NCI-H2081 (cell line): ENCODE measurements around the gene FAM174C.

ENCODE experiments used
- DNase-seq, 2 experiments: peaks; one replicate each; lab custom pipeline; 2025; lab: John Stamatoyannopoulos, UW

FAM174C gene

DNA sequence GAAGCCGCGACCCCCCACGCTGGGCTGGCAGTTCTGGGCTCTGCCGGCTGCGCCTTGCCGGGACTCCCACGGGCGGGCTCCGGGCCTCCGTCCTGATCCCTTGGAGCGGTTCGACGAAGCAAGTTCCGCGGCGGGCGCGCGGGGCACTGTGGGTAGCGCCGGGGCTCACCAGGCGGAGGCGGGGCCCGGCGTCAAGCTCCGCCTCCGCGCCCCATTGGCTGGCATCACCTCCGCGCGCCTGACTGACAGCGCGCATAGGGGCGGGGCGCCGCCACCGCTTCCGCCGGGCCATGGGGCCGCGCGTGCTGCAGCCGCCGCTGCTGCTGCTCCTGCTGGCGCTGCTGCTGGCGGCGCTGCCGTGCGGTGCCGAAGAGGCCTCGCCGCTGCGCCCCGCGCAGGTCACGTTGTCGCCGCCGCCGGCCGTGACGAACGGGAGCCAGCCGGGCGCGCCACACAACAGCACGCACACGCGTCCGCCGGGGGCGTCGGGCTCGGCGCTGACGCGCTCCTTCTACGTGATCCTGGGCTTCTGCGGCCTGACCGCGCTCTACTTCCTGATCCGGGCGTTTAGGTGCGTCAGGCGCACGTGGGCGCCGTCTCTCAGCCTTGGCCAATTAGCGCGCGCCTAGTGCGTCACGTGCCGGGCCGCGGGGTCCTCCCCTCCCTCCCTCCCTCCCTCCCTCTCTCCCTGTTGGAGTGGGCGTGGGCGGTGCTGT lies at the start of gene FAM174C:
FAM174C (plus strand) TSS at position 271 of the 716 bp plus-strand sequence; CDS start at position 291, 20 bp downstream.
- DNase-seq: peak; percentile 97

DNA sequence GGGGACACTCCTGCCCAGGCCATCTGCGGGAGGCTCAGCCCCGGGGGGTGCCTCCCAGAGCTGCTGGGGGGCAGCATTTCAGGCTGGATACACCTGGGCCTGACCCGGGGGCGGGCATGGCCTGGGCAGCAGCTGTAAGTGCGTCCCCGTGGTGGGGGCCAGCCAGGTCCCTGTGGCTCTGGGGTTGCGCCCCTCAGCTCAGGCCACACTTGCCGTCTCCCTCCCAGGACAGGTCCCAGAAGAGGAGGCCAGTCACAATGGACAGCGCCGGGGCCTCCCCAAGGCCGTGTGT lies 49.2 kb upstream of the FAM174C start:
- DNase-seq: no peak

DNA sequence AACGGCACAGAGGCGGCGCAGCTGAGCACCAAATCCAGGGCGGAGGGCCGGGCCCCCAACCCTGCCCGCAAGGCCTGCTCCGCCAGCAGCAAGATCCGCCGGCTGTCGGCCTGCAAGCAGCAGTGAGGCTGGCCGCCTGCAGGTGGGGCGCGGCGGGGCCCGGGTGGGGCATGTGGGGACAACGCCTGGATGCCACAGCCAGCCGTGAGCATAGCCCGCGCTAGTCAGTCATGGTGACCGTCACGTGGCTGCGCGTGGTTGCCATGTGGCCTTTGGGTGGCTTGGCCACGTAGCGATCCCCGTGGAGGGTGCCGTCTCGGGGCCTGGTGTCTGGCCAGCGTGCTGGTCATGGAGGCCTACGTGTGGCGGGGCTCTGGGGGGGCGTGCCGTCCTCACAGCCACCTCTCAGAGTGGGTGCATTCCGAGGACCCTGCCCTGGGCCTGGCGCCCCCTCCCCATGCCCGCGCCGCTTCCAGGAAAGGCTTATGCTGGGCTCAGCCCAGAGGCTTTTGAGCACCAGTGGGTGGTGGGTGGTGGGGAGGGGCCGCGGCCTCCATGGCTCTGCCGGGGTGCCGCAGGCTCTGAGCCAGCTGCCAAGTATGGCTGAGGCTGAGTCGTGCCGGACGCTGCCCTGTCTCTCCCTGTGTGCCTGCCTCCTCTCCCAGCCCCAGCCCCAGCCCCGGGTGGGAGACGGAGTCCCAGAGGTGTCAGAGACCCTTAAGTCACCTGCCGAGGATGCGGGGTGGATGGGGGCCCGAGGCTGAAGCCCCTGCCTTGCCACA lies 48.6 kb upstream of the FAM174C start:
- DNase-seq: no peak

GRCh38 chr19:1227304-1228054 lies 47.9 kb upstream of the FAM174C start:
- no peak for DNase-seq

DNA sequence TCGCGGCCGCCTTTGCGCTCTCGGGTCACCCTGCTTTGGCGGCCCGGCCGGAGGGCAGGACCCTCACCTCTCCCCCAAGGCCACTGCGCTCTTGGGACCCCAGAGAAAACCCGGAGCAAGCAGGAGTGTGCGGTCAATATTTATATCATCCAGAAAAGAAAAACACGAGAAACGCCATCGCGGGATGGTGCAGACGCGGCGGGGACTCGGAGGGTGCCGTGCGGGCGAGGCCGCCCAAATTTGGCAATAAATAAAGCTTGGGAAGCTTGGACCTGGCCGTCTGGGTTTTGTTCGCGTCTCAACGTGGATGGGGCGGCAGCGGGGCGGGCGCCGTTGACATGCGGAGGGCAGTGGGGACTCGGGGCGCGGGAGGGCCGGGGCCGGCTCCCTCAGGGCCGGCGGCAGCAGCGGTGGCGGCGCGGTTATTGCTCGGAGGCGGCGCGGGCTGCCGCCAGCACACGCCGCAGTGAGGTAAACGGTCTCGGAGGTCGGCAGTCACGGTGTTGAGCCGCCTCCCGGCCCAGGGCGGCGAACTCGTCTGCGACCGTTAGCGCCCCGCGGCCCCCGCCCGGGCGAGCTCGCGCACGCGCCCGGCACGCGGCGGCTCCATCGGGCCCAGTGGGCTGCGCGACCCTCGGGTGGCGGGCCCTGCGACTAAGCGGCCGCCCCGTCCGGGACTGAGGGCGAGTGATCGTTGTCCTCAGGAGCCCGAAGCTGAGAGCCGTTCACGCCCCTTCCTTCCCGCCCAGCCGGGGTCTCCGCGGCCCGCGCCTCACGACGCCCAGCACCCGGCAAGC lies 47.0 kb upstream of the FAM174C start:
- no peak for DNase-seq

- no peak for DNase-seq
Measured at GRCh38 chr19:1229056-1229923, 46.0 kb upstream of the FAM174C start.

DNA sequence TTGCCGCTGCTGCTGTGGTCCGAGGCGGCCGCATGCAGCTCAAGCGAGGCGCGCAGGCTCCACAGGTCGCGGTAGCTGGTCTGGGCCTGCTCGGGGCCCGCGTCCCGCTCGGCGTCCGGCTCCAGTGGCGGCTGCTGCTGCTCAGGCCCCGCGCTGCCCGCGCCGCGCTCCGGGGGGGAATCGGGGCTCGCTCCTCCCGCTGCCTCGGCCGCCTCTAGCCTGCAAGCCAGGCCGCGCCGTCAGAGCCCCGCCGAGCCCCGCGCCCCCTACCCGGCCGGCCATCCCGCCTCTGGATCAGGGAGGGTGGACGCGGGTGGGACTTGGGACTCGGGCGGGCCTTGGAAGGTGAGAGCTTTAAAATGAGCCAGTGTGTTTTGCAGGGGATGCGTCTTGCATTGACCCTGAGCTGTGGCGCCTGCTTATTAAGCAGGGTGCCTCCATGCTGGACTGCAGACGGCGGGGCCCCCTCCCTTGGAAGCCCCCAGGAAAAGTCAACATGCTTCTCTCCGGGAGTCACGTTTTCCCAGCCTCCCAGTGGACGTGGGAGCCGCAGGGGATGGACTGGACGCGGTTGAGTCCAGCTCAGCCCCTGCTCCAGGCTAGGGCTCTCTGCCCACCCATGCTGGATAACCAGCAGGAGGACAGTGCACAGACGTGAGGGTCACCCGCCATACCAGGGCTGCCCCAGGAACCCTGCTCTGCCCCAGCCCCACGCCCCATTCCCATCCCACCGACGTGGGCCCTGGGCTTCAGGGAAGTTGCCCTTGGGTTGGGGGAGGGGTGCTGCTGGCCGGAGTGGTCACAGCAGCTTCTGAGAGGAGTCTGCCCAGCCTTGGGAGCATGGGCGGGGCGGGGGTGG lies 45.2 kb upstream of the FAM174C start:
- no peak for DNase-seq

- DNase-seq: no peak
Measured at GRCh38 chr19:1230783-1231489, 44.4 kb upstream of the FAM174C start.

DNA sequence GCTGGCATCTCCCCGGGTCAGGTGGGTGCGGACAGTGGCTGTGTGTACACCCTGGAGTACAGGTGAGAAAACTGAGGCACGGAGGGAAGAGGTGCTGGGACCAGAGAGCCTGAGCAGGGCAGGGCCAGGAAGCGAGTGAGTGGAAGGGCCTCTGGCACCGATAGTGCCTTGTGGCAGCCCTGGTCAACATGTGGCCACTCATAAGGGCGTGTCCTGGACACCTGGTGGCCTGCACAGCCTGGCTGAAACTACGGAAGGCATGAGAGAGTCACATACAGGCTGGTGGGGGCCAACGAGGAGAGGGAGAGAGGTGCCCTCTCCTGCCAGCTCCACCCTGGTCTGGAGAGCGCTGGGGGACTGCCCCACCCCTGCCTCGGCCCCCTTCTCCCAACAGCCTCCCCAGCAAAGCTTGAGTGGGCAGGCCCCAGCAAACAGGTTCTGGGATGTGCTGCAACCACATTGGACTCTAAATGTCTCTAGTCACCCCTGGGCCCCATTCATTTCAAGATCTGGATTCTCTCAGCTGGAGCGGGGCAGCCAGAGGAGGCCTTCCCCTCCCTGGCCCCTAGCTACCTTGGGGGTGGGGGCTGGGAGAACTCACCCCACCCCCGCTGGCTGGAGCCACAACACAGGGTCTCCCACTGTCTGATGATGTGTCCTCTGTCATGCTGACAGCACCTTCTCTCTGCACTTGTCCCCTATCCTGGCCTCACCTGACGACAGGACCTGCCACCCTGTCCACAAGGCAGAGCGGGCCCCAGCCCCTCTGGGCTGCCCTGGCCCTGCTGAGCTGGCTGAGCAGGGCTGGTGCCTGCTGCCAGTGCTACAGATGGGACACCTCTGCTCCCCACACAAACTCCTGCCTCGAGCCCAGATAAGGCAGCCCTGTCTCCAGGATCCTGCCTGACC lies 43.3 kb upstream of the FAM174C start:
- no peak for DNase-seq

- DNase-seq: no peak
Measured at GRCh38 chr19:1232652-1233072, 42.7 kb upstream of the FAM174C start.

GRCh38 chr19:1233115-1233667 lies 42.1 kb upstream of the FAM174C start:
- no peak for DNase-seq

GRCh38 chr19:1234051-1234954 lies 41.0 kb upstream of the FAM174C start:
- no peak for DNase-seq

GRCh38 chr19:1234955-1235380 lies 40.4 kb upstream of the FAM174C start:
- DNase-seq: no peak

- no peak for DNase-seq
Measured at GRCh38 chr19:1235625-1236538, 39.4 kb upstream of the FAM174C start.

DNA sequence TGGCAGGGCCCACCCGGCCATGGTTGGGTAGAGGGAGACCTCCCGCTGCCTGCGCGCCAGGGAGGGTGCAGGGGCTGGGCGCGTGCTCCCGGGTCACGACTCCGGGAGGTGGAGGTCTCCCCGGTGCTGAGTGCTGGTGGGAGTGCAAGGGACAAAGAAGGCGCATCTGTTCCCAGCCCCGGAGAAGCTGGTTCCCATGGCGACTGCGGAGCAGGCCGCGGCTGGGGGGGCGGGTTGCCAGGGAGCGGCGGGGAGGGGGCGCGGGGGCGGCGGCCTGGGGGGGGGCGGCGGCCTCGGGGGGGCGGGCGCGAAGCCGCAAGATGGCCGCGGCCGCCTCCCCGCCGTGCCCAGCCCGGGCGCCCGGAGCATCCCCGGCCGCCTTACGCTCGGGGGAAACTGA lies 38.8 kb upstream of the FAM174C start:
- DNase-seq: no peak
